Measurements from ENCODE around the gene GNA12.

DNA sequence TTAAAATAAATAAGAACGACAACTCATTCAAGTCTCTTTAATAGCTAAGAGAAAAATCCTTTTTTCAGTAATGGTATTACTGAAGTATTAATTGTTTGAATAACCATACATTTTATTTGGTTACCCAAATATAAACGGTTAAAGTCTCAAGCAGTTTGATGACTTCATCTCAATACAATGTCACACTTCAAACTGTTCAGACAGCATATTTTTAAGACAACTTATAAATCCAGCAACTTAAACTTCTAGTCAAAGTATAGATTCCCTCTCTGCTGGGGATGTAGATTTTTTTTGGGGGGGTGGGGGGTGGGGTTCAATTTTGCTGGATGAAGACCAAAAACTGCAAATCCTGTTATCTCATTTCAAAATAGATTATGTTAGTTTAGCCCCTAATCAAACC lies 42.0 kb downstream of the GNA12 start:
- TF ChIP-seq, protein P1, sequence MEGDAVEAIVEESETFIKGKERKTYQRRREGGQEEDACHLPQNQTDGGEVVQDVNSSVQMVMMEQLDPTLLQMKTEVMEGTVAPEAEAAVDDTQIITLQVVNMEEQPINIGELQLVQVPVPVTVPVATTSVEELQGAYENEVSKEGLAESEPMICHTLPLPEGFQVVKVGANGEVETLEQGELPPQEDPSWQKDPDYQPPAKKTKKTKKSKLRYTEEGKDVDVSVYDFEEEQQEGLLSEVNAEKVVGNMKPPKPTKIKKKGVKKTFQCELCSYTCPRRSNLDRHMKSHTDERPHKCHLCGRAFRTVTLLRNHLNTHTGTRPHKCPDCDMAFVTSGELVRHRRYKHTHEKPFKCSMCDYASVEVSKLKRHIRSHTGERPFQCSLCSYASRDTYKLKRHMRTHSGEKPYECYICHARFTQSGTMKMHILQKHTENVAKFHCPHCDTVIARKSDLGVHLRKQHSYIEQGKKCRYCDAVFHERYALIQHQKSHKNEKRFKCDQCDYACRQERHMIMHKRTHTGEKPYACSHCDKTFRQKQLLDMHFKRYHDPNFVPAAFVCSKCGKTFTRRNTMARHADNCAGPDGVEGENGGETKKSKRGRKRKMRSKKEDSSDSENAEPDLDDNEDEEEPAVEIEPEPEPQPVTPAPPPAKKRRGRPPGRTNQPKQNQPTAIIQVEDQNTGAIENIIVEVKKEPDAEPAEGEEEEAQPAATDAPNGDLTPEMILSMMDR (IDR thresholded peaks at IDR 0.05; ENCODE audit: insufficient read depth, low read depth, low read length) = no peak
- no peak for TF ChIP-seq EZH2 (IDR thresholded peaks at IDR 0.05; ENCODE audit: insufficient read depth, low read length)
